Measurements from ENCODE around the gene CERS6. TPM values are rescaled to one million over a fixed set of nuclear protein-coding genes. Genes with fewer than 3 reads are reported as not detected.

Gene CERS6
- total RNA-seq, 4 donors from 2014 or later = 46.6 to 67.7 (median 53.6) TPM

DNA sequence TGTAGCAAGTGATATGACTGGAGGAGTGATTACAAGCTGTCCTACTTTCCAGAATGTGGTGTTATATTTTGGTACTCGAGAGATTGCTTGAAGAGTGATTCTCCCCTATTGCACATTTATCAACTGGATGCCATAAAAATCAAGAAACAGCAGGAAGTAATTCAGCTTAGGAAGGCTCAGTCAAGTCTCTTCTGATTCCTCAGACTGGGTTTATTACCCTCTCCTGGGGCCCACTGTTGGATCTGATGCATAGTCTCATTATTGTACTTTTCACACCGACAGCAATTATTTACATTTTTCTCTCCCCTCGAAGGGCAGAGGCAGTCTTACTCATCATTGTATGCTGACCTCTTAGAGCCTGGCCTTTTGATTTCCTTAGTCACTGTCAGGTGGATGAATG lies 355.6 kb downstream of the CERS6 start:
- H3K27ac ChIP-seq (replicated peaks in 1 of 4) = no peak overlapping the region
- no peaks in the 10 kb centered on the region for H3K27me3 ChIP-seq
- intact Hi-C loops (cut with DNase I) = no loop called here
- no peak overlapping the region for H3K4me3 ChIP-seq
- H3K9me3 ChIP-seq = no peaks in the 10 kb centered on the region
- H3K36me3 ChIP-seq = no peaks in the 10 kb centered on the region
- H3K4me1 ChIP-seq = no peaks in the 10 kb centered on the region
- WGBS = 42% methylated on average over 3 of the region's 3 CpGs
- TF ChIP-seq POLR2AphosphoS5 (IDR thresholded peaks at IDR 0.05) (no peak), POLR2A (IDR thresholded peaks at IDR 0.05; ENCODE audit: low read depth) (no peak)
- TF ChIP-seq, protein P1, sequence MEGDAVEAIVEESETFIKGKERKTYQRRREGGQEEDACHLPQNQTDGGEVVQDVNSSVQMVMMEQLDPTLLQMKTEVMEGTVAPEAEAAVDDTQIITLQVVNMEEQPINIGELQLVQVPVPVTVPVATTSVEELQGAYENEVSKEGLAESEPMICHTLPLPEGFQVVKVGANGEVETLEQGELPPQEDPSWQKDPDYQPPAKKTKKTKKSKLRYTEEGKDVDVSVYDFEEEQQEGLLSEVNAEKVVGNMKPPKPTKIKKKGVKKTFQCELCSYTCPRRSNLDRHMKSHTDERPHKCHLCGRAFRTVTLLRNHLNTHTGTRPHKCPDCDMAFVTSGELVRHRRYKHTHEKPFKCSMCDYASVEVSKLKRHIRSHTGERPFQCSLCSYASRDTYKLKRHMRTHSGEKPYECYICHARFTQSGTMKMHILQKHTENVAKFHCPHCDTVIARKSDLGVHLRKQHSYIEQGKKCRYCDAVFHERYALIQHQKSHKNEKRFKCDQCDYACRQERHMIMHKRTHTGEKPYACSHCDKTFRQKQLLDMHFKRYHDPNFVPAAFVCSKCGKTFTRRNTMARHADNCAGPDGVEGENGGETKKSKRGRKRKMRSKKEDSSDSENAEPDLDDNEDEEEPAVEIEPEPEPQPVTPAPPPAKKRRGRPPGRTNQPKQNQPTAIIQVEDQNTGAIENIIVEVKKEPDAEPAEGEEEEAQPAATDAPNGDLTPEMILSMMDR (IDR thresholded peaks at IDR 0.05) = no peak
- DNase-seq (ENCODE audit: extremely low spot score) = no peak

DNA sequence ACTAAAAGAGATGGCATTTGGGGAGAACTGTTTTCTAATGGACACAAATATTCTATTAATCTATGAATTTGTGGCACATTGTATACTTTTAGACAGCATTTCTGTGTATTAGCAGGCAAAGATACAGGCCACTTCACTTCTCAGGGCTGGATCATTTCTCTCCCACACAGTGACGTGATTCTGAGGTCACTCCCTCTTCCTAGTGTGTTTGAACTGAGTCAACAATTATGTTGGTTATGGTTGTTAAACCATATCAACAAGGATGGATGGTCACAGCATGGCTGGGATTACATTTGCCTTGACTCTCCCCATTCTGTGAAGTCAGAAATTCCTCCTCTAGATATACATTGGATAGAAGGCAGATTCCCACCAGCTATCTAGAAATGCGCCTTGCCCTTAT lies 358.0 kb downstream of the CERS6 start:
- Histone ChIP-seq H3K9me3 (no peaks in the 10 kb centered on the region), H3K27me3 (no peaks in the 10 kb centered on the region), H3K36me3 (no peaks in the 10 kb centered on the region), H3K27ac (replicated peaks in 1 of 4) (no peak overlapping the region), H3K4me1 (peaks cover 0 to 3% (median 0%) of the 10 kb centered on the region in 4 donors), H3K4me3 (no peak overlapping the region)
- intact Hi-C loops (cut with DNase I) = no loop called here
- 60% methylated on average over 2 of the region's 2 CpGs for WGBS
- DNase-seq (ENCODE audit: extremely low spot score) = no peak
- no peak for TF ChIP-seq POLR2AphosphoS5 (IDR thresholded peaks at IDR 0.05)
- TF ChIP-seq, protein P1 (IDR thresholded peaks at IDR 0.05) = no peak
- TF ChIP-seq EP300 (IDR thresholded peaks at IDR 0.05) = no peak
- no peak for TF ChIP-seq POLR2A (IDR thresholded peaks at IDR 0.05; ENCODE audit: low read depth)

DNA sequence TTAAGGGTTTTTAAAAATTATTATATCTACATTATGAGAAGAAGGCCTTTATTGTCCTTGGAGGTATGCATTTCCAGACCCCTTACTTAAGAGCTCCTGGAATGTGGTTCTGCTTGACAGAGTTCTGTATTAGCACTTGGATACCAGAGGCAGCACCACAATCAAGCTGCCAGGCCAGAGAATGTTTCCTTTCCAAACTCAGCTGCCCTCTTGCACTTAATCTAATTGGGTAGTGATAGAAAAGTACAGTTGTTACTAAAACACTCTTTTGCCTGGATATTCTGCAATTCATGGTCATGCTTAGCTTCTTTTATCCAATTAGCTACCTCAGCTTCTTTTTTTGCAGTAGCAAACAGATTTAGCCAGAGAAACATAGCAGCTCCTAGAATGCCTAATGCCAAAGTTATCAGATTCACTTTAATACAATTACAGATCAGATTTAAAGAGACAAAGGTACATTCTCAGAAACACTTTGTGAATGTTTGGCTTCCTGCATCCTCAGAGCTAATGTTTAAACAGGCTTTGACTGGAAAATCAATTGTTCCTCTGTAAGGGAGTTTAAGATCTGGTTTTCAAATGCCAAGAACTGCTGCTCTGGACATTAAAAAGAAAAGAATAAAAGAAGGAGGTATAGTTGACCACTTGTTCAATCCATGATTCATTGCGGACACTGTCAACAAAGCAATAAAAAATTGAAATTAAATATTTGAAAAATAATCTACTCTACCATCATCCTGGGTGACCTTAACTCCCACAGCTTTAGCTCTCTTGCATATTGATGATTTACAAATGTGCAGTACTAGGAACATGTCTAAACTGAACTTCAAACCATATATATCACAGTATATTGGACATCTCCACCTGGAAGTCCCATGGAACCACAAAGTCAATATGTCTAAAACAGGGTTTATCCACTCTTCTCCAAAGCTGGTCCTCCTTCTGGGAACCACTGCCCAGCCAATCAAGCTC lies 359.2 kb downstream of the CERS6 start:
- no peak overlapping the region for H3K27ac ChIP-seq (replicated peaks in 1 of 4)
- WGBS = 84% methylated on average over 1 of the region's 1 CpG
- no peak overlapping the region for H3K4me3 ChIP-seq
- intact Hi-C loops (cut with DNase I) = no loop called here
- peaks cover 0 to 4% (median 0%) of the 10 kb centered on the region in 4 donors for H3K36me3 ChIP-seq
- DNase-seq (ENCODE audit: extremely low spot score) = no peak
- no peaks in the 10 kb centered on the region for H3K27me3 ChIP-seq
- TF ChIP-seq EP300 (IDR thresholded peaks at IDR 0.05) (no peak), POLR2AphosphoS5 (IDR thresholded peaks at IDR 0.05) (no peak), POLR2A (IDR thresholded peaks at IDR 0.05; ENCODE audit: low read depth) (no peak)
- TF ChIP-seq, protein P1 (IDR thresholded peaks at IDR 0.05) = no peak
- peaks cover 0 to 11% (median 0%) of the 10 kb centered on the region in 4 donors for H3K4me1 ChIP-seq
- no peaks in the 10 kb centered on the region for H3K9me3 ChIP-seq

DNA sequence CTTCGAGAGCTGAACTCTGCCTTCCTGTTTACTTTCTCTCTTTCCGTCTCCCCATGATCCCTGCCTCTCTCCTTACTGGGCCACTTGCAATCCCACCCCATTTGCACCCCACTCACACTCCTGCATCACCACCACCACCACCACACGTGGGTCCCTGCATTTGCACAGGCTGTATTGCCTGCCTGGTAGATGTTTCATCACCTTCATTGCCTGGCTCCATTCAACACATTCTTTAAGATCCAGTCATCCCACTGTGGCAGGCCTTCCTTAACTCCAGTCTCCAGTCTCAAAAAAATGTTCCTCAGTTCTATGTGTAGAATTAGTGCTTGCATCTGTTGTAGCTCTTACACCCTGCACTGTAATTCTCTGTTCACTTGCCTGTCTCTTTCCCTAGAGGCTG lies 360.3 kb downstream of the CERS6 start:
- TF ChIP-seq POLR2AphosphoS5 (IDR thresholded peaks at IDR 0.05) (no peak), EP300 (IDR thresholded peaks at IDR 0.05) (no peak), POLR2A (IDR thresholded peaks at IDR 0.05; ENCODE audit: low read depth) (no peak)
- TF ChIP-seq, protein P1 (IDR thresholded peaks at IDR 0.05) = no peak
- H3K36me3 ChIP-seq = peaks cover 0 to 6% (median 0%) of the 10 kb centered on the region in 4 donors
- no peak for DNase-seq (ENCODE audit: extremely low spot score)
- no peaks in the 10 kb centered on the region for H3K9me3 ChIP-seq
- 91% methylated on average over 3 of the region's 3 CpGs for WGBS
- no peak overlapping the region for H3K4me3 ChIP-seq
- no peak overlapping the region for H3K27ac ChIP-seq (replicated peaks in 1 of 4)
- peaks cover 0 to 11% (median 0%) of the 10 kb centered on the region in 4 donors for H3K4me1 ChIP-seq
- intact Hi-C loops (cut with DNase I) = no loop called here
- no peaks in the 10 kb centered on the region for H3K27me3 ChIP-seq

Data from esophagus muscularis mucosa (tissue), 4 donors.